RWPE2 (cell line): Measurements from ENCODE around the gene USP24.

Experiments
- ATAC-seq: fragments of 200-7000 bp; cut with Tn5 transposase; 3 replicates; pipeline ENCODE4 v1.9.1; 2021; ENCODE audit warnings: low read depth
- DNase-seq: peaks from one replicate; pipeline ENCODE4 v3.0.0-alpha.2; 2020; ENCODE audit warnings: low spot score
- H3K27ac ChIP-seq: fragments of 450-650 bp; 2 replicates; pipeline ENCODE4 v1.5.1; 2017; ENCODE audit warnings: mild to moderate bottlenecking; ENCODE audit not compliant: poor library complexity, severe bottlenecking
- H3K27me3 ChIP-seq: fragments of 250-450 bp; sonication (Bioruptor Pico); 2 replicates; pipeline ENCODE4 v1.5.1; 2021; ENCODE audit warnings: mild to moderate bottlenecking, moderate library complexity; ENCODE audit not compliant: insufficient read depth, poor library complexity, severe bottlenecking
- H3K36me3 ChIP-seq: fragments of 250-450 bp; sonication (Bioruptor Pico); 2 replicates; pipeline ENCODE4 v1.5.1; 2020; ENCODE audit warnings: low read depth, mild to moderate bottlenecking, moderate library complexity
- H3K4me1 ChIP-seq: fragments of 250-450 bp; sonication (Bioruptor Pico); 2 replicates; pipeline ENCODE4 v1.5.1; 2021; ENCODE audit warnings: mild to moderate bottlenecking, moderate library complexity; ENCODE audit not compliant: insufficient read depth, poor library complexity, severe bottlenecking
- H3K4me3 ChIP-seq: fragments of 250-450 bp; sonication (Bioruptor Pico); 2 replicates; pipeline ENCODE4 v1.5.1; 2021; ENCODE audit warnings: mild to moderate bottlenecking, moderate library complexity; ENCODE audit not compliant: severe bottlenecking
- H3K9me3 ChIP-seq: fragments of 250-450 bp; sonication (Bioruptor Pico); 2 replicates; pipeline ENCODE4 v1.5.1; 2021; ENCODE audit warnings: mild to moderate bottlenecking, moderate library complexity; ENCODE audit not compliant: severe bottlenecking
- TF ChIP-seq, protein P1 (sequence below): fragments of 450-650 bp; IDR thresholded peaks from one replicate; pipeline ENCODE4 v1.5.1; 2017; ENCODE audit warnings: mild to moderate bottlenecking, moderate library complexity; ENCODE audit not compliant: poor library complexity, severe bottlenecking

USP24 gene

DNA sequence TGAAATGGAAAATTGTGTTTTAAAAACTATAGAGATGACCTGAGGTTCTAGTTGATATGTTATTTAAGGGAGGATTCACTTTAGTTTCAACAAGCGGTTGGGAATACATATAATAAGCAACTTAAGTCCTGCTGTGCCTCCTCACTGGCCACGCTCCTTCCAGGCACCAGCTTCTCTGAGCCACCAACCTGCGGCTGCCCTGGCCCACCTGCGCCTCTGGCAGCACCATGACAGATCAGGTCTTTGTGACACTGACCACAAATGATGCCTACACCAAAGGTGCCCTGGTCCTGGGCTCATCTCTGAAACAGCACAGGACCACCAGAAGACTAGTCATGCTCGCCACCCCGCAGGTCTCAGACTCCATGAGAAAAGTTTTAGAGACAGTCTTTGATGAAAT is 7.0 kb upstream of the USP24 start:
- H3K27me3 ChIP-seq = no peaks in the 10 kb centered on the region
- no peak overlapping the region for H3K27ac ChIP-seq
- no peaks in the 10 kb centered on the region for H3K4me1 ChIP-seq
- no peak overlapping the region for H3K4me3 ChIP-seq
- TF ChIP-seq, protein P1, sequence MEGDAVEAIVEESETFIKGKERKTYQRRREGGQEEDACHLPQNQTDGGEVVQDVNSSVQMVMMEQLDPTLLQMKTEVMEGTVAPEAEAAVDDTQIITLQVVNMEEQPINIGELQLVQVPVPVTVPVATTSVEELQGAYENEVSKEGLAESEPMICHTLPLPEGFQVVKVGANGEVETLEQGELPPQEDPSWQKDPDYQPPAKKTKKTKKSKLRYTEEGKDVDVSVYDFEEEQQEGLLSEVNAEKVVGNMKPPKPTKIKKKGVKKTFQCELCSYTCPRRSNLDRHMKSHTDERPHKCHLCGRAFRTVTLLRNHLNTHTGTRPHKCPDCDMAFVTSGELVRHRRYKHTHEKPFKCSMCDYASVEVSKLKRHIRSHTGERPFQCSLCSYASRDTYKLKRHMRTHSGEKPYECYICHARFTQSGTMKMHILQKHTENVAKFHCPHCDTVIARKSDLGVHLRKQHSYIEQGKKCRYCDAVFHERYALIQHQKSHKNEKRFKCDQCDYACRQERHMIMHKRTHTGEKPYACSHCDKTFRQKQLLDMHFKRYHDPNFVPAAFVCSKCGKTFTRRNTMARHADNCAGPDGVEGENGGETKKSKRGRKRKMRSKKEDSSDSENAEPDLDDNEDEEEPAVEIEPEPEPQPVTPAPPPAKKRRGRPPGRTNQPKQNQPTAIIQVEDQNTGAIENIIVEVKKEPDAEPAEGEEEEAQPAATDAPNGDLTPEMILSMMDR = no peak
- ATAC-seq (no peak), DNase-seq (no peak)
- H3K36me3 ChIP-seq = no peaks in the 10 kb centered on the region
- H3K9me3 ChIP-seq = no peaks in the 10 kb centered on the region

DNA sequence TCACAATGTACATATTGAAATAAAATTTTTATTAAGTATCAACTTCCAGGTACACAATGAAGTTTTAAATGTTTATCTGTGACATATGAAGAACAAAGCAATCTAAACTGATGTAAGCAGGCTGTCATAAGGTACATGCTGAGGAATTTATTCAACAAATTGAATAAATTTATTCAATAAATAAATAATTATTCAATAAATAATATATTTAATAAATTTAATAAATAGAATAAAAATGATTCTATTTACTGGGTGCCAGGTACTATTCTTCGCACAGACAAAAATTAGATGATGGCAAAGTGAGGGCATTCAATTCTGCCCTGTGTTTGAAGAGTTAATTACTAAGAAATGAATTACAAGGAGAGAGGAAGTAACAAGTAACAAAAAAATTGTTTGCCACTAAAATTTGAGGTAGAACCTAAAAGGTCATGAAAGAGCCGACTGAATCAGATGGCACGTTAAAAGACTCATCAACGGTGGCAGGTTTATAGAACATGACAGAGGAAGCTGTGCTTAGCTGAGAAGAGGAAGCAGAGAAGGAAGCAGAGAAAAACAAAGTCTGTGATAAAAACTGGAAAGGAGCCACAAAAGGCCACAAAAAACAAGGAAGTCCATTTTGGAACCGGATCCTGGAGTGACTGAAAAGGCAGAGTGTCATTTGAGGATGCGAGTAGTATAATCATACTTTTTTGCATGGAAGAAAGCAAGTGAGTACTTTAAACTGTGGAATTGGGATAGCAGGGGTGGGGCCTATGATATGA is 2.2 kb upstream of the USP24 start:
- TF ChIP-seq, protein P1 = no peak
- Histone ChIP-seq H3K27me3 (no peaks in the 10 kb centered on the region), H3K4me3 (no peak overlapping the region), H3K9me3 (no peaks in the 10 kb centered on the region), H3K27ac (no peak overlapping the region), H3K36me3 (peaks cover 9% of the 10 kb centered on the region), H3K4me1 (peaks cover 14% of the 10 kb centered on the region)
- DNase-seq = no peak
- ATAC-seq = no peak

DNA sequence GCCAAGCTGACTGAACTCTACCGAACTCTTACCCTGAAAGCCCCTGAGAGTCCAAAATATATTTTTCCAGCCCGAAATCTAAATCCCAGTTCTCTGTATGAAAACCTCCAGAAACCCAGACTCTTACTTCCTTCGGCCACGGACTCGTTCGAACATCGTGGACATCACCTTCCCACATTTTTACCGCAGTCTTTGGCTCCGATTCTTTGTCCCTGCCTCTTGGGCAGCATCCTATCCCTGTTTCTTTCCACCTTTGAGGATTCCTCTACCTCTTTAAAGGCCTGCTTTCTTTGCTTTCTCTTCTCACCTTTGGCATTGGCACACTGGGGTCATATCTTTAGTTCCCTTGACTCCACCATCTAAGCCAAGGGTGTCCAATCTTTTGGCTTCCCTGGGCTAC is 932 bp upstream of the USP24 start:
- H3K4me1 ChIP-seq = peaks cover 23% of the 10 kb centered on the region
- H3K27me3 ChIP-seq = no peaks in the 10 kb centered on the region
- H3K36me3 ChIP-seq = peaks cover 12% of the 10 kb centered on the region
- no peak for DNase-seq
- no peak for ATAC-seq
- TF ChIP-seq, protein P1 = no peak
- peak overlapping the region; percentile 96 for H3K4me3 ChIP-seq
- no peaks in the 10 kb centered on the region for H3K9me3 ChIP-seq
- H3K27ac ChIP-seq = peak overlapping the region; percentile 68

DNA sequence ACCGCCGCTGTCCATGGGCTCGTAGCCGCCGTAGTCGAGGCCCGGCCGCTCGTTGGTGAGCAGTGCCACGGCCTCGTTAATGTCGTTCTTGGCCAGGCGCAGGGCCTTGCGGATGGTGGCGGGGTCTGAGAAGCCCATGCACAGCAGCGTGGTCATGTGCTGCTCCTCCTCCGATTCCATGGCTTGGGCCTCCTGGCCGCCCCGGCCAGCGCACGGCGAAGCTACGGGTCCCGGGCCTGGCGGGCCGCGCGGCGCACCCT is 300 bp downstream of the USP24 start:
- H3K36me3 ChIP-seq = peaks cover 16% of the 10 kb centered on the region
- ATAC-seq = peak; percentile 10; the same call in 2 of the 3 replicates
- H3K27me3 ChIP-seq = no peaks in the 10 kb centered on the region
- H3K27ac ChIP-seq = peak overlapping the region; percentile 68
- H3K4me3 ChIP-seq = peak overlapping the region; percentile 96
- H3K4me1 ChIP-seq = peaks cover 28% of the 10 kb centered on the region
- TF ChIP-seq, protein P1 = no peak
- no peaks in the 10 kb centered on the region for H3K9me3 ChIP-seq
- peak; percentile 51 for DNase-seq

DNA sequence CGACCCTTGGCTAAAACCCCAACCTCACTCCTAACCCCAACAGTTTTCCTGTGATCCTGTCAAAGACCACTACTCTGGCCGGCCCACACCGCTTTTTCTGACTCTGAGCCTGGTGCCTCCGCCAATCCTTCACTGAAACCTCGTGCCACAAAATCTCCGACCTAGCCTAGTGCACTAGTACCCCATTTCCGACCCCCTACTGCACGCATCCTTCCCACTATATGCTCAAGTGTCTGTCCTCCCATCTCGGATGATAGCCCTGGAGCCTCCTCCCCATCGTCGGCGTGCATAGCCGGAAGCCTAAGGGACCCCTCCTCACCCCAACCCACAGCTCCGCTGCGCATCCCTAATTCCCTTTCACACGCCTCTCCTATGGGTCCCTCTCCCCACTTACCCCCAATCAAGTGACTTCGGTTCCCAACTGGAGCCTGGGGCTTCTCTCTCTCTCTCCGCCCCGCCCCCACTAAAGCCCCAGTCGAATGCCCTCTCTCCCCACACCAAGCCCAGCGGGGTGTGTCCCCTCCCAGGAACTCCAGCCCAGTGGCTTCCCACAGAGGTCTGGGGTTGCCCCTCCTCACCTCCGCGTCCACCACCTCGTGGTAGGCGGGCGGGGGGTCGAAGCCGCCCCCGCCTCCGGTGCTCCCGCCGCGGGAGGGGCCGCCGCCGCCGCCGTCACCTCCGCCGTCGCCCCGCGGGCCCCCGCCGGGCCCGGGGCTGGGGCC is 791 bp downstream of the USP24 start:
- ATAC-seq (peak; percentile 7), DNase-seq (peak; percentile 58)
- TF ChIP-seq, protein P1 = no peak
- Histone ChIP-seq H3K27me3 (no peaks in the 10 kb centered on the region), H3K27ac (peak overlapping the region; percentile 68), H3K36me3 (peaks cover 16% of the 10 kb centered on the region), H3K9me3 (no peaks in the 10 kb centered on the region), H3K4me1 (peaks cover 28% of the 10 kb centered on the region), H3K4me3 (peak overlapping the region; percentile 96)
